ENCODE data around the gene TBC1D22A. TPM values are rescaled to one million over a fixed set of nuclear protein-coding genes. Genes with fewer than 3 reads are reported as not detected.

The TBC1D22A gene
- total RNA-seq, 1 experiment from 2014 or later = 14.3 TPM

DNA sequence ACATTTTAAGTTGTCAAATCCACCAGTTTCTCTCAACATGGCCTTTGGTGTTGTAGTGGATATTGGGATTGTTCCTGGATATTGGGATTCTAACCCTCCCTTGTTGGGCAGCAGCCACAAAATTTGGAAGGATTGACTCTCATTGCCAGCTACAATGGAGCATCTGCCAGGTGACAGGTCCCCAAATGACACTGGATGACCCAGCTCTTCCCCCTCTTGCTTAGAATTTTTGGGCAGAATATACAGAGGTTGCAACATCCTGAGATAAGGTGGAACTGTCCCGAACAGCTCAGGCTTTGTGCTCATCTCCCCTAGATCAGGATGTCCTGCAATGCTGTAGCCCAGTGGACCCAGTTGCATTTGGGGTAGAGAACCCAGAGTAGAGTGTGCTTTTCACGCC is 5.3 kb upstream of the TBC1D22A start:
- Histone ChIP-seq H3K4me3 (ENCODE audit: low read length) (no peak overlapping the region), H3K9me3 (ENCODE audit: low read length) (0 out of 2 replicates have a peak, but pooled peaks cover 4% of the 10 kb centered on the region), H3F3A (ENCODE audit: low read length, unreplicated experiment) (no peaks in the 10 kb centered on the region), H3K79me2 (ENCODE audit: low read length) (peaks cover 17% of the 10 kb centered on the region), H4K20me1 (ENCODE audit: low read length) (no peaks in the 10 kb centered on the region), H3K27me3 (ENCODE audit: low read length) (no peaks in the 10 kb centered on the region), H3K36me3 (ENCODE audit: low read depth, low read length) (peaks cover 8% of the 10 kb centered on the region; the same call in 1 of the 2 replicates), H2AFZ (ENCODE audit: low read length) (no peak overlapping the region), H3K27ac (ENCODE audit: low read length) (no peak overlapping the region), H3K9me2 (replicated peaks; ENCODE audit: low read length) (no peaks in the 10 kb centered on the region), H3K9ac (ENCODE audit: low read length) (no peak overlapping the region), H3K4me1 (ENCODE audit: insufficient read depth, low read length) (peaks cover 23% of the 10 kb centered on the region), H3K4me2 (ENCODE audit: low read length) (no peak overlapping the region)
- intact Hi-C loops (cut with micrococcal nuclease) = no loop called here
- ChIA-PET CTCF (no interaction called here), POLR2A (ENCODE audit: unreplicated experiment) (no interaction called here)
- DNase-seq (no peak), ATAC-seq (no peak)
- BruUV-seq (replicated peaks) = no TSS peak
- TF ChIP-seq EZH2phosphoT487 (IDR thresholded peaks at IDR 0.05; ENCODE audit: borderline replicate concordance, low read length) (no peak), CTCF (conservative IDR thresholded peaks at IDR 0.05; ENCODE audit: low read depth, low read length) (no peak), EZH2 (IDR thresholded peaks at IDR 0.05; ENCODE audit: low read length, unreplicated experiment) (no peak)

DNA sequence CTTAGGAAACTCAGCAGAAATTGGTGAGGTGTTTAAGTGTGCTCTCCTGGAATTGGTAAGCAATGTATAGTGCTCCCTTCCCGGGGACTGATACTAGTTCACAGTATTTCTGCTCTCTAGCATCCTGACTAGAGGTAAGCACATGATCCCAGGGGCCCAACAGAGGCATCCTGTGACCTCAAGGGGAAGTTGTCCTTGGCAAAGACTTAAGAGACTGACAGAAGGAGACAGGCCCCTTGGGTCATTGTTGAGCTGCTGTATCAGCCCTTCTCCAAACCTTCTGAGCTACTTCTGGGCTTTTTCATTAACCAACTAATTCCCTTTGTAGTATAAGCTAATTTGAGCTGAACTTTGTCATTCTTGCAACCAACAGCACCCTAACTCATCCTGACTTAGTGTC is 4.3 kb upstream of the TBC1D22A start:
- no TSS peak for BruUV-seq (replicated peaks)
- Histone ChIP-seq H3K4me2 (ENCODE audit: low read length) (no peak overlapping the region), H3K9ac (ENCODE audit: low read length) (no peak overlapping the region), H3K4me1 (ENCODE audit: insufficient read depth, low read length) (peaks cover 22% of the 10 kb centered on the region), H4K20me1 (ENCODE audit: low read length) (no peaks in the 10 kb centered on the region), H3K4me3 (ENCODE audit: low read length) (no peak overlapping the region), H3K79me2 (ENCODE audit: low read length) (peaks cover 27% of the 10 kb centered on the region), H3K27me3 (ENCODE audit: low read length) (no peaks in the 10 kb centered on the region), H3F3A (ENCODE audit: low read length, unreplicated experiment) (no peaks in the 10 kb centered on the region), H2AFZ (ENCODE audit: low read length) (no peak overlapping the region), H3K9me2 (replicated peaks; ENCODE audit: low read length) (no peaks in the 10 kb centered on the region), H3K27ac (ENCODE audit: low read length) (no peak overlapping the region), H3K36me3 (ENCODE audit: low read depth, low read length) (peaks cover 8% of the 10 kb centered on the region; the same call in 1 of the 2 replicates), H3K9me3 (ENCODE audit: low read length) (0 out of 2 replicates have a peak, but pooled peaks cover 4% of the 10 kb centered on the region)
- ChIA-PET CTCF (interaction anchor here (1.0 kb wide), 1 partner anchor 194 kb away, joined by 3 read pairs; no protein-coding TSS in a partner anchor), POLR2A (ENCODE audit: unreplicated experiment) (no interaction called here)
- TF ChIP-seq CTCF (conservative IDR thresholded peaks at IDR 0.05; ENCODE audit: low read depth, low read length) (no peak), EZH2 (IDR thresholded peaks at IDR 0.05; ENCODE audit: low read length, unreplicated experiment) (no peak), EZH2phosphoT487 (IDR thresholded peaks at IDR 0.05; ENCODE audit: borderline replicate concordance, low read length) (no peak)
- ATAC-seq = no peak
- intact Hi-C loops (cut with micrococcal nuclease) = no loop called here
- DNase-seq = no peak

DNA sequence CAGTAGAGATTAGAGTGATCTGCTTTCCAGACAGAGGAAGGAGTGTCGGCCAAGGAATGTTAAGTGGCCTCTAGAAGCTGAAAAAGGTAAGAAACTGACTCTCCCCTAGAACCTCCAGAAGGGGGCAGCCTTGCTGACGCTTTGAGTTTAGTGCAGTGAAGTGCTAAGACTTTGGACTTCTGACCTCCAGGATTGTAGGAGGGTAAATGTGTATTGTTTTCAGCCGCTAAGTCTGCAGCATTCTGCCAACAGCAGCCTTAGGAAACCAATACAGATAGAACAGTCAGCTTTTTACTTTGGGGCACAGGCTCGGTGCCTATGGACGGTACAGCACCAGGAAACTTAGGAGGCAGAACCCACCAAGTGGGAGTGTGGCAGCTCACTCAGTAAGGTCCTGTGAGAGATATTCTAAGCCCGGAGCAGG is 3.6 kb upstream of the TBC1D22A start:
- BruUV-seq (replicated peaks) = no TSS peak

More for the DNA sequence above, 3.6 kb upstream of the TBC1D22A start:
- Histone ChIP-seq H3K27ac (ENCODE audit: low read length) (no peak overlapping the region), H3K27me3 (ENCODE audit: low read length) (no peaks in the 10 kb centered on the region), H3K36me3 (ENCODE audit: low read depth, low read length) (peaks cover 8% of the 10 kb centered on the region; the same call in 1 of the 2 replicates), H4K20me1 (ENCODE audit: low read length) (no peaks in the 10 kb centered on the region), H3K9ac (ENCODE audit: low read length) (no peak overlapping the region), H3K9me2 (replicated peaks; ENCODE audit: low read length) (no peaks in the 10 kb centered on the region), H3K9me3 (ENCODE audit: low read length) (0 out of 2 replicates have a peak, but pooled peaks cover 4% of the 10 kb centered on the region), H3K4me3 (ENCODE audit: low read length) (no peak overlapping the region), H3K4me2 (ENCODE audit: low read length) (no peak overlapping the region), H2AFZ (ENCODE audit: low read length) (no peak overlapping the region), H3K79me2 (ENCODE audit: low read length) (peaks cover 34% of the 10 kb centered on the region), H3F3A (ENCODE audit: low read length, unreplicated experiment) (no peaks in the 10 kb centered on the region), H3K4me1 (ENCODE audit: insufficient read depth, low read length) (peaks cover 19% of the 10 kb centered on the region)
- CTCF ChIA-PET = interaction anchor here (1.0 kb wide), 1 partner anchor 195 kb away, joined by 3 read pairs; no protein-coding TSS in a partner anchor
- no peak for TF ChIP-seq EZH2 (IDR thresholded peaks at IDR 0.05; ENCODE audit: low read length, unreplicated experiment)
- no peak for TF ChIP-seq EZH2phosphoT487 (IDR thresholded peaks at IDR 0.05; ENCODE audit: borderline replicate concordance, low read length)
- peak; percentile 70 for TF ChIP-seq CTCF (conservative IDR thresholded peaks at IDR 0.05; ENCODE audit: low read depth, low read length)
- POLR2A ChIA-PET (ENCODE audit: unreplicated experiment) = no interaction called here
- ATAC-seq = no peak
- intact Hi-C loops (cut with micrococcal nuclease) = no loop called here
- peak; percentile 57 for DNase-seq

Data from PC-3 (cell line).